ENCODE data around the gene ZNF501.

Gene ZNF501

GRCh38 chr3:44734646-44735168, 5.3 kb downstream of the ZNF501 start:
- no peak for TF ChIP-seq POLR2AphosphoS5 (IDR thresholded peaks at IDR 0.05; ENCODE audit: low read depth, low read length)
- TF ChIP-seq TAF1 (IDR thresholded peaks at IDR 0.05; ENCODE audit: borderline replicate concordance, insufficient read depth, low read length) = no peak

- TF ChIP-seq FOXP2 (optimal IDR thresholded peaks at IDR 0.05; ENCODE audit: borderline replicate concordance, extremely low read depth, extremely low read length, insufficient read depth) (no peak), SIN3A (IDR thresholded peaks at IDR 0.05; ENCODE audit: borderline replicate concordance, insufficient read depth, low read length) (no peak), REST (IDR thresholded peaks at IDR 0.05; ENCODE audit: insufficient read depth in 1 of 2, low read depth in 2 of 2, low read length in 2 of 2) (no peak), TAF1 (IDR thresholded peaks at IDR 0.05; ENCODE audit: borderline replicate concordance, insufficient read depth, low read length) (no peak), POLR2AphosphoS5 (IDR thresholded peaks at IDR 0.05; ENCODE audit: low read depth, low read length) (no peak)
Measured at GRCh38 chr3:44761101-44761423, 31.6 kb downstream of the ZNF501 start.

GRCh38 chr3:44761424-44762169, 32.2 kb downstream of the ZNF501 start, which contains the start of the genes KIAA1143 and KIF15:
Gene KIAA1143, minus strand, starts transcription at chr3:44761619. Its CDS starts 17 bp downstream, at chr3:44761602.
Gene KIF15, plus strand, starts transcription at chr3:44761794. Its CDS starts 72 bp downstream, at chr3:44761866.
- peak; percentile 65; the same call in 1 of the 2 replicates for TF ChIP-seq SIN3A (IDR thresholded peaks at IDR 0.05; ENCODE audit: borderline replicate concordance, insufficient read depth, low read length)
- peak; percentile 89 for TF ChIP-seq FOXP2 (optimal IDR thresholded peaks at IDR 0.05; ENCODE audit: borderline replicate concordance, extremely low read depth, extremely low read length, insufficient read depth)
- TF ChIP-seq REST (IDR thresholded peaks at IDR 0.05; ENCODE audit: insufficient read depth in 1 of 2, low read depth in 2 of 2, low read length in 2 of 2) = no peak
- TF ChIP-seq TAF1 (IDR thresholded peaks at IDR 0.05; ENCODE audit: borderline replicate concordance, insufficient read depth, low read length) = peak; percentile 58; the same call in 1 of the 2 replicates

- TF ChIP-seq REST (IDR thresholded peaks at IDR 0.05; ENCODE audit: insufficient read depth in 1 of 2, low read depth in 2 of 2, low read length in 2 of 2) (no peak), SIN3A (IDR thresholded peaks at IDR 0.05; ENCODE audit: borderline replicate concordance, insufficient read depth, low read length) (no peak), TAF1 (IDR thresholded peaks at IDR 0.05; ENCODE audit: borderline replicate concordance, insufficient read depth, low read length) (no peak)
Measured at GRCh38 chr3:44762170-44762677, 32.8 kb downstream of the ZNF501 start.

GRCh38 chr3:44762690-44763089, 33.3 kb downstream of the ZNF501 start:
- no peak for TF ChIP-seq SIN3A (IDR thresholded peaks at IDR 0.05; ENCODE audit: borderline replicate concordance, insufficient read depth, low read length)
- TF ChIP-seq POLR2AphosphoS5 (IDR thresholded peaks at IDR 0.05; ENCODE audit: low read depth, low read length) = no peak
- TF ChIP-seq REST (IDR thresholded peaks at IDR 0.05; ENCODE audit: insufficient read depth in 1 of 2, low read depth in 2 of 2, low read length in 2 of 2) = no peak
- no peak for TF ChIP-seq FOXP2 (optimal IDR thresholded peaks at IDR 0.05; ENCODE audit: borderline replicate concordance, extremely low read depth, extremely low read length, insufficient read depth)
- no peak for TF ChIP-seq TAF1 (IDR thresholded peaks at IDR 0.05; ENCODE audit: borderline replicate concordance, insufficient read depth, low read length)

All from PFSK-1 (cell line).